K562 treated with DMSO at 1 percent for 48 hours (cell line): ENCODE data around the gene TTC4. TPM values are rescaled to one million over a fixed set of nuclear protein-coding genes. Genes with fewer than 3 reads are reported as not detected.

ENCODE experiments used
- total RNA-seq: library from RNA; unstranded; fragments of 300-600 nt; gene quantifications from 2 replicates; pipeline ENCODE4 v1.2.3, GENCODE V29; 2022; ENCODE audit warnings: low replicate concordance; ENCODE audit errors: extremely low read depth

The TTC4 gene, protein sequence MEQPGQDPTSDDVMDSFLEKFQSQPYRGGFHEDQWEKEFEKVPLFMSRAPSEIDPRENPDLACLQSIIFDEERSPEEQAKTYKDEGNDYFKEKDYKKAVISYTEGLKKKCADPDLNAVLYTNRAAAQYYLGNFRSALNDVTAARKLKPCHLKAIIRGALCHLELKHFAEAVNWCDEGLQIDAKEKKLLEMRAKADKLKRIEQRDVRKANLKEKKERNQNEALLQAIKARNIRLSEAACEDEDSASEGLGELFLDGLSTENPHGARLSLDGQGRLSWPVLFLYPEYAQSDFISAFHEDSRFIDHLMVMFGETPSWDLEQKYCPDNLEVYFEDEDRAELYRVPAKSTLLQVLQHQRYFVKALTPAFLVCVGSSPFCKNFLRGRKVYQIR
- not detected in 2 replicates for total RNA-seq

DNA sequence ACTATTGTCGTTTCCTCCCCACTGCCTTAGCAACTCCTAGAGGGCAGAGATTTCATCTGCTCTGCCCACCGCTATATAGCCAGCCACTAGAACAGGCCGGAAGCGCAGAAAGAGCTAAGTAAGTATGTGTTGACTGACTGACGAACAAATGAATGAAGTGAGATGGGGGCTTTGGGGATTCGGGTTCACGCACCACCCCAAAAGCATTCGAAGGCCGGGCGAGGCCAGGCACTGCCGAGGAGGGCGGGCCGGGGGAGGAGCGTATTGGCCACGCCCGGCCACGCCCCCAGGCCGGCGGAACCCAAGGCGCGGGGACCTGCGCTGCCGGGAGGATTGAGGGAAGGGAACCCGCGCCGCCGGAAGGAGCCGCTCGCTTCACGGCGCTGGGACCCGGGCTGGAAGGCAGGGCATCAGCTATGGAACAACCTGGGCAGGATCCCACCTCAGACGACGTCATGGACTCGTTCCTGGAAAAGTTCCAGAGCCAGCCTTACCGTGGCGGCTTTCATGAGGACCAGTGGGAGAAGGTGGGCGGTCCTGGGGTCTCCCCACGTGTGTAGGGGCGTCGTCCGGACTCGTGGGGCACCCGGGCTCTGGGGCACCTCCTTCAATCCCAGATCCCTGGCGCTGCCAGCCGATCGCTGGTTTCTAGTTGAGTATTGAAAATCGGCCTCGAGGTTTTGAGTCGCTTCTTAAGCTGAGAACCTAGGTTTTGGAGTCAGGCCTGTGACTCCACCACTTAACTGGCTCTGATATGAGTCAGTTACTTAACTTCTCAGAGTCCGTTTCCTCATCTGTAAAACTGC is at the start of gene TTC4:
Gene TTC4, plus strand, starts transcription at position 369 of the 806 bp plus-strand sequence. Its CDS starts 48 bp downstream, at position 417.

DNA sequence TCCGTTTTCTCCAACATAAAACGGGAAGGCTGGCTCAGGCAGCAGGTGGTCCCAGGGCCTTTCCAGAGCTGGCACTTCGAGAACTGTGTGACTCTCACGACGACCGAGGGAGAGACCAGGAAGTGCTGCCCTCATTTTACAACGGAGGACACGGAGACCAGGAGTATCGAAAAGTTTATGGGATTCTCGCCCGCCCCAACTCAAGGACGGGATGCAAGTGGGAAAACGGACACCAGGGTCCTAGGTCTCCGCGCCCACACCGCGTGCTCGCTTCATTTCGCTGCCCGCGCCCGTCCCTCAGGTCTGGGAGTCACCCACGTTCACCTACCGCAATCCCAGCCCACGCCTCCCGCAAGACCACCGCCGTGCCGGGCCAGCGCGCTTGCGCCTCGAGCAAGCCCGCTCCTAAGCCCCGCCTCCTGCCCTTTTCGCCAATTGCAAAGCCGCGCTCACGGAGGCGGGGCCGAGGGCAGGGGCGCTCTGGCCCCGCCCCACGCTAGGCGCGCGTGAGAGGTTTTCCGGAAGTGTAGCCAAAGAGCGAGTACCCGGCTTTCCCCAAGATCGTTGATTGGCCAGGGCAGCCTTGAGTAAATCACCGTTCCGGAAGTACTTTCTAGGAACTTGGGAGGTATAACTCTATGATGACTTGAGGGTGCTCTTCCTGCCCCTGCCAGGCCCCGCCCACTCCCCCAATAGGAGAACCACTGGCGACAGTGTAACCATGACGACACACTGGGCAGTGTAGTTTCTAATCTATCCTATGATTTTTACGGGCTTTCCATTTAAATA is 48.7 kb downstream of the TTC4 start, which contains the start of gene PARS2:
Gene PARS2, minus strand, starts transcription at position 391 of the 789 bp plus-strand sequence. CDS start 5,362 bp downstream, outside the sequence.

Other genes starting within 250 kb of the TTC4 start
- not detected in 2 replicates for gene ACOT11, start 167.6 kb upstream of the TTC4 start, total RNA-seq
- not detected in 2 replicates for gene FAM151A, start 92.3 kb upstream of the TTC4 start, total RNA-seq
- not detected in 2 replicates for gene MROH7, start 74.1 kb upstream of the TTC4 start, total RNA-seq
- not detected in 2 replicates for gene PARS2, start 48.7 kb downstream of the TTC4 start, total RNA-seq
- gene TTC22, start 85.5 kb downstream of the TTC4 start, total RNA-seq = not detected in 2 replicates
- gene DHCR24, start 171.3 kb downstream of the TTC4 start, total RNA-seq = 188 TPM in 1 of 2 replicates, not detected in the other